Measurements from ENCODE around the gene SATB1.
A peak's percentile ranks its signal among the peaks of the same experiment; 100 is the strongest.

The SATB1 gene

GRCh38 chr3:18390024-18390660, 35.0 kb downstream of the SATB1 start:
- DNase-seq (ENCODE audit: low read depth), result no peak
- TF ChIP-seq CTCF (conservative IDR thresholded peaks at IDR 0.05; ENCODE audit: low read depth, low read length), result no peak
- H3K4me3 ChIP-seq (ENCODE audit: low read length), result no peak overlapping the region

DNA sequence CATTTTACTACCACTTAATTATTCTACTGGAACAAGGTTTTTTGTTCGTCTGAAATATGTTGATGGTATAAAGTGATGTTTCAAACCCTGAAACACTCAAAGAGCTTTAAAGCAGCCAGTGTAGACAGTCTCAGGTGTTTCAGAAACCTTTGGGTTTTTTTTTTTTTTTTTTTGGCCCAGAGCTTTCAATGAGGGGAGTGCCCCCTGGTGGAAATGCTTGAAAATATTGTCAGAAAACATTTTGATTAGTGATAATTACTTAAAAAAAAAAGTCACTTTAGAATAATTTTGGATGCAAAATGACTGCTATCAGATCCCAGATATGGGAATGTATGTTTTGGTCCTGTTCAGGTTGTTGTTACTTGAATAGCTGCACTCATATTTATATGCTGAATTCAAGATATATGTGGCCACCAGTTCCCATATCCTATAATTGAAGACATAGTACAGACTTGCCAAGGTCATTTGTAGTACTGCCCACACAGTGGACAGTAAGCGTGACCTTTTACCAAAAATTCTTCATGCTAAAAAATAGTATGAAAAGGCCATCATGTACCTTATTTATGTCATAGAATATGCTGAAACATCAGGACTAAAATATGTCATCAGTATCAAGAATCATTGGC, 35.9 kb downstream of the SATB1 start:
- TF ChIP-seq CTCF (conservative IDR thresholded peaks at IDR 0.05; ENCODE audit: low read depth, low read length), result peak; percentile 62
- H3K4me3 ChIP-seq (ENCODE audit: low read length), result no peak overlapping the region
- DNase-seq (ENCODE audit: low read depth), result no peak

DNA sequence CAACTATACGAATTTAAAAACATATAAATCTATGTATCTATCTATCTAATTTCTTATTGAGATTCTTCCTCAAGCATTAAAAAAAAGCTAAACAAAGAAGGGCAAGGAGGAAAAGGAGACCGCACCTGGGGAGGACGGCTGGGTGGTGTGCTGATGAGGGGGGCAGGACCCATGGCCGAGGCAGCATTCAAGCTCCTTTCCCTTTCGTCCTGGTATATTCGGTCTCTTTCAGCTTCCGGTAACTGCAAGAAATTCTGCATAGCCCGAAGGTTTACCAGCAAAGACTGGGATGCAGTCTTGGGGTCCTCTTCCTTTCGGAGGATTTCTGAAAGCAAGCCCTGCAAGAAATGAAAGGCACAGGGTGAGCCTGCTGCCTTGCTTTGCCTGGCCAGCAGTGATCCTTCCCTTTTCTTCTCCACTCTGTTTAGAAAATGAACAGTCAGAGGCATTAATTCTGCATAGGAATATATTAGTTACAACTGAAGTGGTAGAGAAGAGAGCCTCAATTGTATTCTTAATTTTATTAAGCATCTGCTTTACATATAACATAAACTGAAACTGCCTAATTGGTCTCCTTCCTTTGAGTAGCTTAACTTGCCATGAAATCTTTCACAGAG, 38.8 kb downstream of the SATB1 start:
- no peak for TF ChIP-seq CTCF (conservative IDR thresholded peaks at IDR 0.05; ENCODE audit: low read depth, low read length)
- DNase-seq (ENCODE audit: low read depth), result no peak
- no peak overlapping the region for H3K4me3 ChIP-seq (ENCODE audit: low read length)

- no peak overlapping the region for H3K4me3 ChIP-seq (ENCODE audit: low read length)
- no peak for TF ChIP-seq CTCF (conservative IDR thresholded peaks at IDR 0.05; ENCODE audit: low read depth, low read length)
- DNase-seq (ENCODE audit: low read depth), result no peak
Observed at GRCh38 chr3:18385706-18386105, 39.4 kb downstream of the SATB1 start.

DNA sequence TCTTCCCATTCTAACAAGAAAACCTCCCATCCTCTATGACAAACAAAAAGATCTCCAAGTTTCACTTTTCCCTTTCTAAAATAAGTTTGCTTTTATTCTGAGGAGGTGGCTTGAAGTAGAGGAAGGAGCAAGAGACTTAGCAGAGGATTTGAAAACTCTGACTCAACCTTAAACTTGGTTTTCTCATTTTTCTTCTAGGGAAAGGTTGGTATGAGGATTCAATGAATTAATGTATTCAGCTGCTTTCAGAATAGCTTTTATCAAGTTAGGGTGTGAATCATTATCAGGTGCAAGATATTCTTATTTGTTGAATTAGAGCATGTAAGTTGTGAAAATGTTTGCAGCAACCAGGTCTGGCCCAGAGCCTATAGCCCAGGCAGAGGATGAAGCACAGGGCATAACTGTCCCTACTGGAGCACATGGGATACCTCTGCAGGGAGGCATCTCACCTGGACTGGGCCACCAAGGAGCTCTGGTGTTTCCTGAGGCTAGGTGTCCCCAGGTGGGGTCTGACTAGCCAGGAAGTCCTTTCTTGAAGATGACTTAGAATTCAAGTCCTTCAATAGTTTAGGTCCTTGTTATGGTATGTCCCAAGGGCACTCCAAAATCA, 42.3 kb downstream of the SATB1 start:
- no peak for DNase-seq (ENCODE audit: low read depth)

DNA sequence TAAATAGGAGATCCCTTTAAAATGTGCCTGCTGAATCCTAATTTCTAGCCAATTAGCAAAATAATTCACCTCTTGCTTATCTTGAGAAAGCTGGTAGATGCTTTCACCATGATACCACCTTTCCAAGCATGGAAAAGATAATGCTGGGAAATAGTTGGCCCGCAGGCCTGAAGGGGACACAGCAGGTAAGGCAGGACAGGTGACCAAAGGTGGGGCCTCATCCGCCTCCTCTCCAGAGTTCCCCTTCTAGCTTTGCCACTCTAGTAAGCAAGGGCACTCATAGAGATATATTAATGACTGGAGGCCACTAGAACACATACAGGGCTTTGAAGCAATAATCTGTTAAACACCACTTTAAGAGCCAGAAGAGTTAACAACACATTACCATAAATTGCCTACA, 45.5 kb downstream of the SATB1 start:
- DNase-seq (ENCODE audit: low read depth), result no peak
- H3K4me3 ChIP-seq (ENCODE audit: low read length), result no peak overlapping the region
- TF ChIP-seq CTCF (conservative IDR thresholded peaks at IDR 0.05; ENCODE audit: low read depth, low read length), result no peak

More for the DNA sequence above, 42.3 kb downstream of the SATB1 start:
- H3K4me3 ChIP-seq (ENCODE audit: low read length), result no peak overlapping the region
- no peak for TF ChIP-seq CTCF (conservative IDR thresholded peaks at IDR 0.05; ENCODE audit: low read depth, low read length)
